ENCODE results near the gene ADD1. TPM values are rescaled to one million over a fixed set of nuclear protein-coding genes. Genes with fewer than 3 reads are reported as not detected.

The ADD1 gene
- total RNA-seq, 2 experiments from 2014 or later: 153 TPM

DNA sequence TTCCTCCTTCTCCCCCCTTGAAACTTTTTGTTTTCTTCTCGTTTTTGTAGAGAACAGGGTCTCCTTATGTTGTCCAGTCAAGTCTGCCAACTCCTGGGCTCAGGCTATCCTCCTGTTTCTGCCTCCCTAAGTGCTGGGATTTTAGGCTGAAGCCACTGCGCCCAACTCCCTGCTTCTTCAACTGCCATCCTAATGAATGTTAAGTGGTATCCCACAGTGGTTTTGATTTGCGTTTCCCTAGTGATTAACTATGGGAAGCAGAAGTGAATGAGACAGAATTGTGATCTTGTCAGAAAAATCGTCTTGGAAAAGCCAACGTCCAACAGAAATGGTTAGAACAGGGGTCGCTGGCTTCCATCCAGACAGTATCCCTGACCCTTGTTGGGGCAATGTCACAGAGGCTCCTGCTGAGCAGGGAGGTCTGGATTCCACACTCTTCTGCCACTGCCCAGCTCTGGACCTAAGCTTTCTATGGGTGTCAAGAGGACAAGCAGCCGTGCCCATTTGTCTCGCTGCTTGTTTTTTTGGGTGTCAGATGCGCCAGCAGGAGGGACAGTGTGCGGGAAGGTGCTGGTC lies 869 bp upstream of the ADD1 start:
- H3K27ac Mint-ChIP-seq: peak overlapping the region; percentile 92
- no peaks in the 10 kb centered on the region for H3K9me3 Mint-ChIP-seq
- TF ChIP-seq, protein P1, sequence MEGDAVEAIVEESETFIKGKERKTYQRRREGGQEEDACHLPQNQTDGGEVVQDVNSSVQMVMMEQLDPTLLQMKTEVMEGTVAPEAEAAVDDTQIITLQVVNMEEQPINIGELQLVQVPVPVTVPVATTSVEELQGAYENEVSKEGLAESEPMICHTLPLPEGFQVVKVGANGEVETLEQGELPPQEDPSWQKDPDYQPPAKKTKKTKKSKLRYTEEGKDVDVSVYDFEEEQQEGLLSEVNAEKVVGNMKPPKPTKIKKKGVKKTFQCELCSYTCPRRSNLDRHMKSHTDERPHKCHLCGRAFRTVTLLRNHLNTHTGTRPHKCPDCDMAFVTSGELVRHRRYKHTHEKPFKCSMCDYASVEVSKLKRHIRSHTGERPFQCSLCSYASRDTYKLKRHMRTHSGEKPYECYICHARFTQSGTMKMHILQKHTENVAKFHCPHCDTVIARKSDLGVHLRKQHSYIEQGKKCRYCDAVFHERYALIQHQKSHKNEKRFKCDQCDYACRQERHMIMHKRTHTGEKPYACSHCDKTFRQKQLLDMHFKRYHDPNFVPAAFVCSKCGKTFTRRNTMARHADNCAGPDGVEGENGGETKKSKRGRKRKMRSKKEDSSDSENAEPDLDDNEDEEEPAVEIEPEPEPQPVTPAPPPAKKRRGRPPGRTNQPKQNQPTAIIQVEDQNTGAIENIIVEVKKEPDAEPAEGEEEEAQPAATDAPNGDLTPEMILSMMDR (IDR thresholded peaks at IDR 0.05): no peak
- H3K4me1 Mint-ChIP-seq (ENCODE audit: low read depth): peaks cover 63% of the 10 kb centered on the region
- H3K4me3 Mint-ChIP-seq: peak overlapping the region; percentile 98
- CTCF ChIA-PET: no interaction called here
- H3K36me3 Mint-ChIP-seq (ENCODE audit: low read depth): peaks cover 14% of the 10 kb centered on the region
- H3K27me3 Mint-ChIP-seq: no peaks in the 10 kb centered on the region
- intact Hi-C loops (cut with DNase I, micrococcal nuclease): loop anchor here (1.0 to 10.0 kb wide), 6 partner anchors 48 to 424 kb away; partner anchors contain the start of genes CFAP99 (in 1 of the 2), FAM193A (in 1 of the 2), GRK4 (in 1 of the 2) and NOP14 (in 1 of the 2)
- no peak for DNase-seq
- no peaks in the 10 kb centered on the region for H3K9me3 ChIP-seq (ENCODE audit: control insufficient read depth in 1 of 2, insufficient read depth in 1 of 2, low read length in 2 of 2)
- no peak for ATAC-seq (ENCODE audit: poor library complexity)
- H3K4me3 ChIP-seq (ENCODE audit: low read length): peak overlapping the region; percentile 79
- H3K27me3 ChIP-seq (ENCODE audit: control insufficient read depth in 1 of 2, insufficient read depth in 2 of 2, low read length in 2 of 2): no peaks in the 10 kb centered on the region
- H3K4me1 ChIP-seq (ENCODE audit: insufficient read depth, low read length): peaks cover 52% of the 10 kb centered on the region
- no peaks in the 10 kb centered on the region for H3K36me3 ChIP-seq (ENCODE audit: insufficient read depth, low read length)
- POLR2A ChIA-PET: interaction anchor here (1.0 to 1.9 kb wide), 4 partner anchors 13 to 87 kb away, joined by 3 to 10 read pairs (median 3); no protein-coding TSS in a partner anchor
- peak overlapping the region; percentile 66 to 85 for H3K27ac ChIP-seq (ENCODE audit: low read depth in 1 of 2, low read length in 2 of 2)

DNA sequence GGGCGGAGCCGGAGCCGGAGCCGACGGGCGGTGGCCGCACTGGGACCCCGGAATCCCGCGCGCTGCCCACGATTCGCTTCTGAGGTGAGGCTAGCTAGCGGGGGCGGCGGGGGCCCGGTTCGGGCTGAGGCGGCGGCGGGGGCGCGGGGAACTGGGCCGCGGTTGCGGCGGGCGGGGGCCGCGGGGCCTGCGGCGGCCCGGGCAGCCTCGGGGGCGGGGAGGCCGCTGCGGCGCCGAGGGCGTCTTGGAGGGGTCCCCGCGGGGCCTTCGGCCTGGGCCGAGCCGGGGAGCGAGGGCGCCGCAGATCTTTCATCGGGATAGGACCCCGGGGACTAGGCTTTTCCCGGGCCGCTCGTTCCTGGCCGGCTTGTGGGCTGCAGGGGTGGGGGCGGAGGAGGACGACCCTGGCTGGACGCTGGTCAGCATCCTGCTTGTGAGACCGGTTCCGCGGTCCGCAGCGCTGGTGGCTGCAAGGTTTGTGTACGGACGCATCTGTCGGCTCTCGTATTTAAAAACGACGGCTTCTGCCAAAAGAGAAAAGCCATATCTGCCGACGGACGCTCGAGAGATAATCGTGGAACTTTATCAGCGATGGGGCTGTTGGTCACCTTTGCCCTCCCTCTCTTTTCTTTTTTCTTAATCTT lies 419 bp downstream of the ADD1 start:
- H3K4me3 ChIP-seq (ENCODE audit: low read length): peak overlapping the region; percentile 97
- ChIA-PET CTCF (no interaction called here), POLR2A (interaction anchor here (0.6 to 1.9 kb wide), 5 partner anchors 8 to 120 kb away, joined by 3 to 10 read pairs (median 4); partner anchors contain the start of gene GRK4)
- peaks cover 63% of the 10 kb centered on the region for H3K4me1 Mint-ChIP-seq (ENCODE audit: low read depth)
- H3K9me3 ChIP-seq (ENCODE audit: control insufficient read depth in 1 of 2, insufficient read depth in 1 of 2, low read length in 2 of 2): no peaks in the 10 kb centered on the region
- H3K4me1 ChIP-seq (ENCODE audit: insufficient read depth, low read length): peaks cover 45% of the 10 kb centered on the region
- peak overlapping the region; percentile 92 for H3K27ac Mint-ChIP-seq
- no peaks in the 10 kb centered on the region for H3K27me3 Mint-ChIP-seq
- TF ChIP-seq, protein P1 (IDR thresholded peaks at IDR 0.05): no peak
- DNase-seq (peak in 2 of 14 experiments; percentile 21 to 45), ATAC-seq (ENCODE audit: poor library complexity) (peak; percentile 41)
- no peaks in the 10 kb centered on the region for H3K9me3 Mint-ChIP-seq
- peak overlapping the region; percentile 98 for H3K4me3 Mint-ChIP-seq
- intact Hi-C loops (cut with DNase I, micrococcal nuclease): loop anchor here (1.0 to 10.0 kb wide), 6 partner anchors 49 to 425 kb away; partner anchors contain the start of genes CFAP99 (in 1 of the 2), FAM193A (in 1 of the 2), GRK4 (in 1 of the 2) and NOP14 (in 1 of the 2)
- H3K36me3 ChIP-seq (ENCODE audit: insufficient read depth, low read length): no peaks in the 10 kb centered on the region
- peaks cover 14% of the 10 kb centered on the region for H3K36me3 Mint-ChIP-seq (ENCODE audit: low read depth)
- H3K27me3 ChIP-seq (ENCODE audit: control insufficient read depth in 1 of 2, insufficient read depth in 2 of 2, low read length in 2 of 2): no peaks in the 10 kb centered on the region
- H3K27ac ChIP-seq (ENCODE audit: low read depth in 1 of 2, low read length in 2 of 2): peak overlapping the region; percentile 60 to 85

DNA sequence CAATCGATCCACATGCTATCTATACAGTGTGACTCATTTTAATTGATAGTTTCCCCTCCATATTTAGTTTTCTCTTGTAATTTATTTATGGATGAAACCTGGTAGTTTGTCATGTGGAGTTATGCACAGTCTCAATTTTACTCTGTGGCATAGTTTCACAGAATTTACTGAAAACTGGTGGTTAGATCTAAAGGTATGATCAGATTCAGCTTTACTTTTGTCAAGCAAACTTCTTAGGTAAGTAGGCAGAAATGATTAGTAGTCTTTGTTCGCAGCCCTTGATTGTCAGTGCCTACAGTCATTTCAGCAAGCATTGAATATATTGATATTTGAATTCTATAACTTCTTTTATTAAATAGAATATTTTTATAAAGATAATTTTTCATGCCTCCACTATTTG lies 2.5 kb downstream of the ADD1 start:
- no peaks in the 10 kb centered on the region for H3K36me3 ChIP-seq (ENCODE audit: insufficient read depth, low read length)
- Mint-ChIP-seq H3K9me3 (no peaks in the 10 kb centered on the region), H3K36me3 (ENCODE audit: low read depth) (peaks cover 14% of the 10 kb centered on the region), H3K27ac (peak overlapping the region; percentile 92), H3K27me3 (no peaks in the 10 kb centered on the region), H3K4me1 (ENCODE audit: low read depth) (peaks cover 69% of the 10 kb centered on the region), H3K4me3 (peak overlapping the region; percentile 94)
- intact Hi-C loops (cut with DNase I, micrococcal nuclease): loop anchor here in 1 of 2 experiments (10.0 kb wide), 1 partner anchor 51 kb away; the partner anchor contains the start of gene SH3BP2
- DNase-seq (no peak), ATAC-seq (ENCODE audit: poor library complexity) (no peak)
- H3K27me3 ChIP-seq (ENCODE audit: control insufficient read depth in 1 of 2, insufficient read depth in 2 of 2, low read length in 2 of 2): no peaks in the 10 kb centered on the region
- H3K4me1 ChIP-seq (ENCODE audit: insufficient read depth, low read length): peaks cover 50% of the 10 kb centered on the region
- CTCF ChIA-PET: interaction anchor here (0.5 to 0.9 kb wide), 2 partner anchors 10 to 20 kb away, joined by 3 to 6 read pairs; no protein-coding TSS in a partner anchor
- H3K9me3 ChIP-seq (ENCODE audit: control insufficient read depth in 1 of 2, insufficient read depth in 1 of 2, low read length in 2 of 2): no peaks in the 10 kb centered on the region
- no peak overlapping the region for H3K4me3 ChIP-seq (ENCODE audit: low read length)
- TF ChIP-seq, protein P1 (IDR thresholded peaks at IDR 0.05): no peak
- POLR2A ChIA-PET: interaction anchor here (3.1 kb wide), 1 partner anchor 8 kb away, joined by 12 read pairs; no protein-coding TSS in a partner anchor
- H3K27ac ChIP-seq (ENCODE audit: low read depth in 1 of 2, low read length in 2 of 2): no peak overlapping the region

All from CD4-positive, alpha-beta T cell (primary cell).